Panc1 (cell line): ENCODE measurements around the gene CAPN15.
A peak's percentile ranks its signal among the peaks of the same experiment; 100 is the strongest.

Experiments
- CTCF ChIP-seq: fragments of 450-650 bp; IDR thresholded peaks from 2 replicates; pipeline ENCODE4 v1.5.1; 2017; ENCODE audit warnings: mild to moderate bottlenecking
- SIN3A ChIP-seq: IDR thresholded peaks from 2 replicates; pipeline ENCODE4 v1.6.1; 2012; ENCODE audit warnings: low read depth, mild to moderate bottlenecking, low read length, moderate library complexity, borderline replicate concordance; ENCODE audit not compliant: insufficient read depth
- TCF7L2 ChIP-seq: IDR thresholded peaks from 2 replicates; pipeline ENCODE4 v1.6.1; 2011; ENCODE audit warnings: mild to moderate bottlenecking, low read depth, low read length, inconsistent platforms

DNA sequence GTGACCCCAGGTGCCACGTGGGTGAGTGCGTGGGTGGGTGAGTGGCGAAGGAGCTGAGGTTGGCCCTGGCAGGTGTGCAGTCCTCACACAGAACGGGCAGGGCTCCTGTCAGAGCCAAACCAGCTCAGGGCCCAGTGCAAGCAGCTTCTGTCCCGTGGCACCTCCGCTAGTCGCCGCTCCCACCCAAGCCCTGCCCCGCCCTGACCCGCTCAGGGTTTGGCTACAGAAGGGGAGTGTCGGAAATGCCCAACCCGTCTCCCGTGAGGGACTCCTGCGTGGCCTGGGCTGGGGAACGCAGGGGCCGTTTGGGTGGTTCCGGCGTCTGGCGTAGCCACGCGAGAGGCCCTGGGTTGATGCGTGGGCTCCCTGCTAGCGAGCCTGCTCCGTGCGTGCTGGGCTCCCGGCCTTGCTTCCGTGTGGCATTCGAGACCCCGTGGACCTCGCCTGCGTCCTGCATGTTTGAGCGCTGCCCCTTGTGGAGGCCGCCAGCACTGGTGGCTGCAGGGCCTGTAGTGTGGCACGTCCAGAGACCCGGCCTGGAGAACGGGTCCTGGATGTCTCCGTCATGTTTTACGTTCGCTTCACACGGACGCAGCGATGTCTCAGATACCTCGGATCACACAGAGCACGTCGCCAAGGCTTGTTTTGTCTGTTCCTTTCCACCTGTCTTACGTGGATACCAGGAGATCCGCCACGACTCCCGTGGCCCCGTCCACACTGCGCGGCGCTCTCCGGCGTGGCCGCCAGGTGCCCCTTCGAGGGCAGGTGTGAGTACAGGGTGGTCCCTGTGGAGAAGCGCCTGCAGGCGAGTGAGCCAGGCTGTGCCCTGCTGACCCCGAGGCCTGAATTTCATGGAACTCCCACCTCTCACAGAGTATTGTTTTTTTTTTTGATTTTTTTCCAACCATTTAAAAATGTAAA lies 10.2 kb downstream of the CAPN15 start:
- TF ChIP-seq CTCF: peak; percentile 72; the same call in 1 of the 2 replicates
- no peak for TF ChIP-seq SIN3A
- TF ChIP-seq TCF7L2: no peak
